GM12865 (cell line): ENCODE results near the gene LCE2A.
"Not testable (repeated sequence)": the region's sequence is repeated elsewhere in the genome, so short reads cannot be mapped to it uniquely, and the experiment has no call there.

Source experiments
- DNase-seq: peaks from one replicate; pipeline ENCODE4 v3.0.0; 2010; ENCODE audit warnings: low read depth
- H3K4me3 ChIP-seq: 2 replicates; pipeline ENCODE4 v1.5.1; 2011; ENCODE audit warnings: mild to moderate bottlenecking, low read depth, low read length, control low read depth
- TF ChIP-seq, protein P1 (sequence below): IDR thresholded peaks from 2 replicates; pipeline ENCODE4 v1.5.1; 2011; ENCODE audit warnings: low read length, control low read depth, low read depth, inconsistent platforms; ENCODE audit not compliant: insufficient read depth; ENCODE audit errors: missing control alignments

The LCE2A gene

DNA sequence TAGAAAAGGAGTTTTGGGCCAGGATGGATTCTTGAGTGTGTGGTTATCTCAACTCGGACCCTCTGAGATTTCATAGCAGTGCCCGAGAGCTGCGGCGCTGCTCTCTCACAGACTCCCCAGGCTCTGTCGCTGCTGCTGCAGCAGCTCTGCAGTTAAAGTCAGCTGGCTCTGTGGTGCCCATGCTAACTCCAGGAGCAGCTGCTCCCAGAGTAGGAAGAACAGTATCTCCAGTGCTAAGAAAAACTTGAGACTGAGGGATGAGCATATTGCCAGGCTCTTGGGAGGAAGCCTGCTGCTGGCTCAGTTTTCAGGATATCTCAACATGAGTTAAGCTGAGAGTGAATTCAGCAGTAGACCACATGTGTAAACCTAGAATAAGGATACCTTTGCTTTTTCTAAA, 30.5 kb upstream of the LCE2A start:
- TF ChIP-seq, protein P1, sequence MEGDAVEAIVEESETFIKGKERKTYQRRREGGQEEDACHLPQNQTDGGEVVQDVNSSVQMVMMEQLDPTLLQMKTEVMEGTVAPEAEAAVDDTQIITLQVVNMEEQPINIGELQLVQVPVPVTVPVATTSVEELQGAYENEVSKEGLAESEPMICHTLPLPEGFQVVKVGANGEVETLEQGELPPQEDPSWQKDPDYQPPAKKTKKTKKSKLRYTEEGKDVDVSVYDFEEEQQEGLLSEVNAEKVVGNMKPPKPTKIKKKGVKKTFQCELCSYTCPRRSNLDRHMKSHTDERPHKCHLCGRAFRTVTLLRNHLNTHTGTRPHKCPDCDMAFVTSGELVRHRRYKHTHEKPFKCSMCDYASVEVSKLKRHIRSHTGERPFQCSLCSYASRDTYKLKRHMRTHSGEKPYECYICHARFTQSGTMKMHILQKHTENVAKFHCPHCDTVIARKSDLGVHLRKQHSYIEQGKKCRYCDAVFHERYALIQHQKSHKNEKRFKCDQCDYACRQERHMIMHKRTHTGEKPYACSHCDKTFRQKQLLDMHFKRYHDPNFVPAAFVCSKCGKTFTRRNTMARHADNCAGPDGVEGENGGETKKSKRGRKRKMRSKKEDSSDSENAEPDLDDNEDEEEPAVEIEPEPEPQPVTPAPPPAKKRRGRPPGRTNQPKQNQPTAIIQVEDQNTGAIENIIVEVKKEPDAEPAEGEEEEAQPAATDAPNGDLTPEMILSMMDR = no peak
- DNase-seq = no peak
- no peak overlapping the region for H3K4me3 ChIP-seq

DNA sequence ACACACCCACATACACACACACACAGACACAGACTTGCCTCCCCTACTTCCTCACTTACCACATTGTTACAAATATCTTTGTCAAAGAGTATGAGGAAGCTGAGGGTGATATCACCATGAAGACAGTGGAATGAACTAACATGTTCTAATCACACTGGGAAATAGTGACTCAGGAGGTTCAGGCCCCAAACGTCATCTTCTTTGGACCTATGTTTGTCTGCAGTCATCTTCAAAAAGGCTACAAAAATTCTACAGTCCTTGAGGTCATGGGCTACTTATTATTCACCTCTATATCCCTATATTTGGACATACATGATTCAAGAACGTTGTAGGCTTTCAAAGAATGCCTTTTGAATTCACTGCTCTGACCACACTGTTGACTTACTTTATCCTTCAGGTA, 25.1 kb upstream of the LCE2A start:
- TF ChIP-seq, protein P1 = no peak
- no peak overlapping the region for H3K4me3 ChIP-seq
- no peak for DNase-seq

DNA sequence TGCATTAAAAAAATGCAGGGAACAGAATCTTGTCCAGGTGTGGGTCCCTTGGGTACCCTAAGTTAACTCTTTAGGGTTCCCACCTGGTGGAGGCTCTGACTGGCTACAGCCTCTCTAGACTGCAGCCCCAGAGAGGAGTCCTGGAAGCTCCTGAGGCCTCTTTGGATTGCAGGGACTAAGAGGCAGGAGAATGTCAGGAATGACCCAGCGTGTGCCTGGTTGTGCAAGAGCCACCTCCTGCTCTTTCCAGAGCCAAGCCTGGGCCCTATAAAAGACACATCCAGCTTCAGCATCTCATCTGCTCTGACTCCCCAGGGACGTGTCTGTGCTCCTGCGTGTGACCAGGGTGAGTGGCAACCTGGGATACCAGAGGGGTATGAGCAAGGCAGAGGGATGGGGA, 23.2 kb upstream of the LCE2A start, which contains the start of gene LCE2C:
Gene LCE2C (plus strand): TSS at position 297 of the 400 bp plus-strand sequence. CDS start 737 bp downstream, outside the sequence.
- DNase-seq, H3K4me3 ChIP-seq: not testable (repeated sequence)

DNA sequence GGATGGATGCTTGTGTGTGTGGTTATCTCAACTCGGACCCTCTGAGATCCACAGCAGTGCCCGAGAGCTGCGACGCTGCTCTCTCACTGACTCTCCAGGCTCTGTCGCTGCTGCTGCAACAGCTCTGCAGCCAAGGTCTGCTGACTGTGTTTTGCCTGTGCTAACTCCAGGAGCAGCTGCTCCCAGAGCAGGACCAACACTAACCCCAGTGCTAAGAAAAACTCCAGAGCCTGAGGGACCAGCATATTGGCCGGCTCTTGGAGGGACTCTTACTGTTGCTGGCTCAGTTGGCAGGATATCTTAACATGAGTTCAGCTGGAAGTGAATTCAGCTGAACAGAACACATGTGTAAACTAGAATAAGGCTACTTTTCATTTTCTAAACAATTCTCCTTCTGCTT, 18.7 kb upstream of the LCE2A start:
- no peak for DNase-seq
- TF ChIP-seq, protein P1 = no peak
- H3K4me3 ChIP-seq = no peak overlapping the region

DNA sequence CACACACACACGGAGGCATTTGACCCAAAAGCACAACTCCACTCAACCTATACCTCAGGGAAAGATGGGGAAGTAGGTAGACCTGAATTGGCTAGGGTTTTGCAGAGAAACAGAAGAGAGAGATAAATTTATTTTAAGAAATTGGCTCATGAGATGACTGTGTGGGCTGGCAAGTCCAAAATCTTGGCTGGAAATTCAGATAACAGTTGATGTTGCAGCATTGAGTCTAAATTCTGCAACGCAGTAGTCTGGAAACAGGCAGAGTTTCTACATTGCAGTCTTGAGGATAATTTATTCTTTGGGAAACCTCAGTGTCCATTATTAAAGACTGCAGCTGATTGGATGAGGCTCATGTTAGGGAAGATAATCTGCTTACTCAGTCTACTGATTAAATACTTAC, 16.5 kb upstream of the LCE2A start:
- DNase-seq = no peak
- TF ChIP-seq, protein P1 = no peak
- H3K4me3 ChIP-seq = no peak overlapping the region

DNA sequence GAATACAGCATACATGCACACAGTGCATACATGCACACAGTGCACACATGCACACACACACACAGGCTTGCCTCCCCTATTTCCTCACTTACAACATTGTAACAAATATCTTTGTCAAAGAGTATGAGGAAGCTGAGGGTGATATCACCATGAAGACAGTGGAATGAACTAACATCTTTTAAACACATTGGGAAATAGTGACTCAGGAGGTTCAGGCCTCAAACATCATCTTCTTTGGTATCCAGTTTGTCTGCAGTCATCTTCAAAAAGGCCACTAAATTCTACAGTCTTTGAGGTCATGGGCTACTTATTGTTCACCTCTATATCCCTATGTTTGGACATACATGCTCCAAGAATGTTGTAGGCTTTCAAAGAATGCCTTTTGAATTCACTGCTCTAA, 14.3 kb upstream of the LCE2A start:
- no peak for DNase-seq
- H3K4me3 ChIP-seq = no peak overlapping the region
- TF ChIP-seq, protein P1 = no peak

DNA sequence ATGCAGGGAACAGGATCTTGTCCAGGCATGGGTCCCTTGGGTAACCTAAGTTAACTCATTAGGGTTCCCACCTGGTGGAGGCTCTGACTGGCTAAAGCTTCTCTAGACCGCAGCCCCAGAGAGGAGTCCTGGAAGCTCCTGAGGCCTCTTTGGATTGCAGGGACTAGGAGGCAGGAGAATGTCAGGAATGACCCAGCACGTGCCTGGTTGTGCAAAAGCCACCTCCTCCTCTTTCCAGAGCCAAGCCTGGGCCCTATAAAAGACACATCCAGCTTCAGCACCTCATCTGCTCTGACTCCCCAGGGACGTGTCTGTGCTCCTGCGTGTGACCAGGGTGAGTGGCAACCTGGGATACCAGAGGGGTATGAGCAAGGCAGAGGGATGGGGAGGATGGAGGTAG, 12.3 kb upstream of the LCE2A start, which contains the start of gene LCE2B:
Gene LCE2B (plus strand): TSS at position 301 of the 400 bp plus-strand sequence. CDS start 721 bp downstream, outside the sequence.
- H3K4me3 ChIP-seq, DNase-seq: not testable (repeated sequence)

DNA sequence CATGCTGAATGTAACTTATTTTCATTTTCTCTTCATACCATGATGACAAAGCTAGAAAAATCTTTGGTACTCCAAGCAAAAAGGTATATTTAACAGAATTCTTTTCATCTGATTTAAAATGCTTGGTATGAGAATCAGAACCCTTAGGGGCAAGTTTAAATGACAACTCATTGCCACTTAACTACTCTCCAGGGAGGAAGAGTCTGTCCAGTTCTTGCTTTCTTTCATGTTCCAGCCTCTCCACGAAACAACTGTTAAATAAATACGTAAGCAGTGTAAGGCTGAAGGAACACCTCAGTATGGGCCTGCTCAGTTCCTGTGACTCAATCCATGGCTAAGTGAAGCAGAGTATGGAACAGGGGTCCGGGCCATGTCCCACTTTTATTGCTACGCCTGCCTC, 1.6 kb downstream of the LCE2A start:
- TF ChIP-seq, protein P1 = no peak
- DNase-seq = no peak
- no peak overlapping the region for H3K4me3 ChIP-seq
